Colonic mucosa (tissue), 4 donors: ENCODE results near the gene TMPRSS11A. TPM values are rescaled to one million over a fixed set of nuclear protein-coding genes. Genes with fewer than 3 reads are reported as not detected.

Experiments
- DNase-seq: peaks from one replicate; pipeline ENCODE4 v3.0.0-alpha.2; 2020
- H3K27ac ChIP-seq: fragments of 200-600 bp; one replicate; pipeline ENCODE4 v1.8.0; 2021
- H3K27me3 ChIP-seq: fragments of 200-600 bp; one replicate; pipeline ENCODE4 v1.8.0; 2021
- H3K36me3 ChIP-seq: fragments of 200-600 bp; one replicate; pipeline ENCODE4 v1.8.0; 2021
- H3K4me1 ChIP-seq: fragments of 200-600 bp; one replicate; pipeline ENCODE4 v1.8.0; 2021; ENCODE audit warnings: mild to moderate bottlenecking
- H3K4me3 ChIP-seq: fragments of 200-600 bp; one replicate; pipeline ENCODE4 v1.8.0; 2021
- H3K9ac ChIP-seq, 2 donors: one replicate each; pipeline ENCODE4 v1.7.0; 2013; ENCODE audit warnings: control low read depth in 2 of 2, low read depth in 2 of 2, low read length in 2 of 2
- H3K9me3 ChIP-seq: fragments of 200-600 bp; one replicate; pipeline ENCODE4 v1.8.0; 2021
- intact Hi-C: fragments of 100-400 bp; cut with DNase I; formaldehyde crosslinking; loops from one replicate; pipeline ENCODE4 v1.14.1; 2022
- total RNA-seq, 2 donors: library from RNA; stranded (reverse); fragmentation: NEBNext Ultra II Directional in 1 of 2; extraction: Animal tissue kit (Norgen Biotek cat#: 25700) in 1 of 2; gene quantifications; one replicate each; pipeline ENCODE4 v1.2.1, GENCODE V29; 2021
- TF ChIP-seq, protein P1 (sequence below): fragments of 200-600 bp; IDR thresholded peaks from one replicate; pipeline ENCODE4 v1.8.0; 2022; ENCODE audit warnings: antibody characterized with exemption, mild to moderate bottlenecking
- donor health status: healthy.
- donor health status: DM: no; HTN: no; CAD: no.
- donor health status: DM: no; HTN: no; CAD: no.

Gene TMPRSS11A
- total RNA-seq, 2 donors from 2014 or later = not detected

DNA sequence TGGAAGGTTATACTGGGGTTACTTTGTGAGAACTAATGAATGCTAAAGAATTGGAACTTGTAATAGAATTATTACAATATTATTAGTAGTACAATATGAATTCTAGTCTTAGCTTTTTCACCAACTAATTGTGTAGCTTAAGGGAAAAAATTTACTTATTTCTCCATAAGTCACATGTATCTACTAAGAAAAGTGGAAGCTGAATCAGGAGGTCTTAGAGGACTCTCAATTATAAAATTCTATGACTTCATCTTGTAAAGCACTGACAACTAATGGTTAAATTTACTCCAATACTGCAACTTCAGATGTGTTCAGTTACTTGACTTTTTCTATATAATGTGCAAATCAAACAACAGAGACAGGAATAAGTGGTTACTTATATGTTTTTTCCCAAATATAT lies 78.6 kb downstream of the TMPRSS11A start:
- intact Hi-C loops = no loop called here
- TF ChIP-seq, protein P1, sequence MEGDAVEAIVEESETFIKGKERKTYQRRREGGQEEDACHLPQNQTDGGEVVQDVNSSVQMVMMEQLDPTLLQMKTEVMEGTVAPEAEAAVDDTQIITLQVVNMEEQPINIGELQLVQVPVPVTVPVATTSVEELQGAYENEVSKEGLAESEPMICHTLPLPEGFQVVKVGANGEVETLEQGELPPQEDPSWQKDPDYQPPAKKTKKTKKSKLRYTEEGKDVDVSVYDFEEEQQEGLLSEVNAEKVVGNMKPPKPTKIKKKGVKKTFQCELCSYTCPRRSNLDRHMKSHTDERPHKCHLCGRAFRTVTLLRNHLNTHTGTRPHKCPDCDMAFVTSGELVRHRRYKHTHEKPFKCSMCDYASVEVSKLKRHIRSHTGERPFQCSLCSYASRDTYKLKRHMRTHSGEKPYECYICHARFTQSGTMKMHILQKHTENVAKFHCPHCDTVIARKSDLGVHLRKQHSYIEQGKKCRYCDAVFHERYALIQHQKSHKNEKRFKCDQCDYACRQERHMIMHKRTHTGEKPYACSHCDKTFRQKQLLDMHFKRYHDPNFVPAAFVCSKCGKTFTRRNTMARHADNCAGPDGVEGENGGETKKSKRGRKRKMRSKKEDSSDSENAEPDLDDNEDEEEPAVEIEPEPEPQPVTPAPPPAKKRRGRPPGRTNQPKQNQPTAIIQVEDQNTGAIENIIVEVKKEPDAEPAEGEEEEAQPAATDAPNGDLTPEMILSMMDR = no peak
- Histone ChIP-seq H3K4me3 (no peak overlapping the region), H3K9me3 (no peaks in the 10 kb centered on the region), H3K36me3 (no peaks in the 10 kb centered on the region), H3K9ac (no peak overlapping the region), H3K4me1 (no peaks in the 10 kb centered on the region), H3K27me3 (no peaks in the 10 kb centered on the region), H3K27ac (no peak overlapping the region)
- DNase-seq = no peak

DNA sequence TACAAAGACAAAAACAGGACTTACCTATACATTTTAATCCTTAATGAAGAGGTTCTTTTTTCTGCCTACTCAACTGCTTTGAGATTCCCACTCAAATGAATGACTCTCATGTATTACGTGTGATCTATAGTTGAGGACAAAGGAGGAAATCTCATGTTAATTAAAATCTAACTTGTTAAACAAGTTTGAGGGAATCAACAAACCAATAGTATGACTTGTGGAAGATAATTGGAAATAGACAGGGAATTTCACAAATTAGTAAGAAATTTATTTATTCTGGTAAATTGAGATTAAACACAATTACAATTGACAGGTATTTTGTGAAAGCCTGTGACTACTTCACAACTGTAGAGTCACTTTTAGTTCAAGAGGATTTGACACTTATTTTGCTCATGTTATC lies 79.4 kb downstream of the TMPRSS11A start, which contains the start of gene TMPRSS11D:
Gene TMPRSS11D, minus strand, starts transcription at position 101 of the 400 bp plus-strand sequence. Its CDS starts 69 bp downstream, at position 32.
- no peak for DNase-seq
- no peak within 1 kb of the TSS for H3K27ac ChIP-seq
- no peaks in the 10 kb centered on the region for H3K36me3 ChIP-seq
- H3K4me3 ChIP-seq = no peak within 1 kb of the TSS
- no peak within 1 kb of the TSS for H3K9ac ChIP-seq
- no peaks in the 10 kb centered on the region for H3K9me3 ChIP-seq
- intact Hi-C loops = no loop called here
- TF ChIP-seq, protein P1 = no peak
- H3K27me3 ChIP-seq = no peaks in the 10 kb centered on the region
- H3K4me1 ChIP-seq = no peaks in the 10 kb centered on the region

DNA sequence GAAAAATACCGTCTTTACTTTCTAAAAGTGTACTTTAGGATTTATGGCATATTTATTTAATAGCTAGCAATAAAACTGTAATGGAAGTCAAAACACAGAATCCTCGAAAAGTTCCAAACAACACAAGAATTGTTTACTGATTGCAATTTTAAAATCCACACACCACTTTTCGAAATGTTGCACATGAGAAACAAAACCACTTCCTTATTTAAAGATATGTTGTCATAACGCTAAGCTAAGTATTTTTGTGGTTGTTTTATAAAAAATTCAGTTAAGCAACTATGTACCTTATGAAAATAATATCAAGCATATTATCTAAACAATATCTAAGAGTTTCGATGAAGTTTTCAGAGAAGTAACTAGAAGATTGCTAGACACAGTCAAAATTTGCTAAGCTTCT lies 79.8 kb downstream of the TMPRSS11A start:
- intact Hi-C loops = no loop called here
- Histone ChIP-seq H3K4me1 (no peaks in the 10 kb centered on the region), H3K27ac (no peak overlapping the region), H3K9me3 (no peaks in the 10 kb centered on the region), H3K36me3 (no peaks in the 10 kb centered on the region), H3K9ac (no peak overlapping the region), H3K27me3 (no peaks in the 10 kb centered on the region), H3K4me3 (no peak overlapping the region)
- DNase-seq = no peak
- TF ChIP-seq, protein P1 = no peak

DNA sequence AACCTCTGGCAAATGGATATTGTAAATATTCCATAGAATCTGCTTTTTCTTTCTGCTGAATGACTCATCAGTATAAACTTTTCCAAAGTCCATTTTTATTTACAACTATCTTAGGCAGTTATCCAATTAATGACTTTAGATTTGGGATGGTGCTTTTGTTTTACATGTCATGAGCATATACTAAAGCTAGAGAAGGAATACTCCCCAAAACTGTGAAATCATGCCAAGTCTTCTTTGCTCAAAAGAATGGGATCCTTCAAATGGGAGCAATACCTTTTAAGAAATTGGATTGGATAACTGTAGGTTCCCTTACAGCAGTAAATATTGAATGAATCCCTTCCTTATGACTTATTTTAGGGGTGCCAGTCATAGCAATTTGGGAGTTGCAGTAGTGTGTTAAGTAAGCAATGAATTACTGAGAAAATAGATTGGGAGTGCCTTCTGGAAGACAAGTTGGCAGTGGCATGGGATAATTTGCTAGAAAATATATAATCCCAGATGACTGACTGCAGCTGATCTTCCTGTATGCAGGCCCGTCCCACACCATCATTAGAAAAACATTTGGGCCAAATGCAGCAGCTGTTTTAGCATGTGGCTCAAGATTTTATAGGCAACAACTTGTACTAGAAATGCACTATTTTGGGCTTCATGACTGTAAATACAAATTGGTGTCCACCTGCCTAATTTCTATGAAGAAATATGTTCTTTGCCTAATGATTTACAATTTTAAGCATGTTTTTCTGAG lies 82.3 kb downstream of the TMPRSS11A start:
- intact Hi-C loops = no loop called here
- TF ChIP-seq, protein P1 = no peak
- H3K4me1 ChIP-seq = no peaks in the 10 kb centered on the region

DNA sequence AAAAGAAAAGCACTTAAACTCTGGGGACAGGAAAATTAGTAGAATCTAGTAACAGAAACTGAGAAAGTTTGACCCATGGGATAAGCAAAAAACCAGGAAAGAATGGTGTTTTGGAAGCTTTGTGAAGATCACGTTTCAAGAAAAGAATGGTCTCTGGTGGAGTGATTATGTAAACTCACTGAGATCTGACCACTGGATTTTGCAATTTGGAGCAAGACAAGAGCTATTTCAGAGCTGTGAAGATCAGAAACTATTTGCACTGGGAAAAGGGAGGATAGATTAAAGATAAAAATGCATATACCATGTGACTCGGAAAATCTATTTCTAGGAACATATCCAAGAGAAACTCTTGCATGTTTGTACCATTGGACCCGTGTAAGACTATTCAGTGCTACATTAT lies 83.8 kb downstream of the TMPRSS11A start:
- Histone ChIP-seq H3K36me3 (no peaks in the 10 kb centered on the region), H3K4me1 (no peaks in the 10 kb centered on the region), H3K27ac (no peak overlapping the region), H3K9me3 (no peaks in the 10 kb centered on the region), H3K27me3 (no peaks in the 10 kb centered on the region), H3K4me3 (no peak overlapping the region), H3K9ac (no peak overlapping the region)
- intact Hi-C loops = no loop called here
- no peak for DNase-seq
- TF ChIP-seq, protein P1 = no peak

More for the DNA sequence above, 82.3 kb downstream of the TMPRSS11A start:
- H3K9me3 ChIP-seq = no peaks in the 10 kb centered on the region
- no peak for DNase-seq
- H3K36me3 ChIP-seq = no peaks in the 10 kb centered on the region
- H3K27me3 ChIP-seq = no peaks in the 10 kb centered on the region
- no peak overlapping the region for H3K9ac ChIP-seq
- no peak overlapping the region for H3K27ac ChIP-seq
- H3K4me3 ChIP-seq = no peak overlapping the region
